VCaP (cell line): ENCODE data around the gene MYO7B.

Experiments
- H3K27ac ChIP-seq: fragments of 450-650 bp; 2 replicates; pipeline ENCODE4 v1.5.1; 2017
- TF ChIP-seq, protein P1 (sequence below): fragments of 450-650 bp; conservative IDR thresholded peaks from 2 replicates; pipeline ENCODE4 v1.5.1; 2017; ENCODE audit warnings: mild to moderate bottlenecking, moderate library complexity

The MYO7B gene

DNA sequence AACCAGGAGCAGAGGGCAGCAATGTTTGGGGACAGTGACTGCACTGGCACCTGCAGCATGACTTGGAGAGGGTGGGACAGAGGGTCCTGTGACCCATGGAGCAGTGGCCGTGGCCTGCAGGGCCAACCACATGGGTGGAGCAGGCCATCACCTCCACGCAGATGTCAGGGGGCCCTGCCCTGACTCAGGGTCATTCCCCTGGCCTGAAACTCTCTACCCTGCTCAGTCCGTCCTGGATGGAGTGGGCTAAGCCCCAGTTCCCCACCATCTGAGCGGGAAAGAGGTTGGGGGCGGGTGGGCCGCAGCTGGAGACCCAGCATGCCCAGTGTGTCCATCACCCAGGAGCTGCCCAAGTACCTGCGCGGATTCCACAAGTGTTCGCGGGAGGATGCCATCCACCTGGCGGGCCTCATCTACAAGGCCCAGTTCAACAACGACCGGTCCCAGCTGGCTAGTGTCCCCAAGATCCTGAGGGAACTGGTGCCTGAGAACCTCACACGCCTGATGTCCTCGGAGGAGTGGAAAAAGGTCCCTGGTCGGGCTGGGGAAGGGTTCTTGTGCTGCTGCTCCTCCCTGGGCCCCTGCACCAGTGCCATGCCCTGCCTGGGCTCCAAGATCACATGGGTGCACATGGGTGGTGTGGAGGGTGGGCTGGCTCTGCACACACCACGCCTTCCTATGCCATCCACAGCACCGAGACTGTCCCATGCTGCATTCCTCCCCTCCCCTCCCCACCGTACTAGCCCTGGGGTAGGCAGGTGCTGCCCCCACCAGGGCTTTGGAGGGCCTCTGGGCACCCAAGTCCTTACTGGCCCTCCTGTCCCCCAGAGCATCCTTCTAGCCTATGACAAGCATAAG lies 100.1 kb downstream of the MYO7B start:
- TF ChIP-seq, protein P1, sequence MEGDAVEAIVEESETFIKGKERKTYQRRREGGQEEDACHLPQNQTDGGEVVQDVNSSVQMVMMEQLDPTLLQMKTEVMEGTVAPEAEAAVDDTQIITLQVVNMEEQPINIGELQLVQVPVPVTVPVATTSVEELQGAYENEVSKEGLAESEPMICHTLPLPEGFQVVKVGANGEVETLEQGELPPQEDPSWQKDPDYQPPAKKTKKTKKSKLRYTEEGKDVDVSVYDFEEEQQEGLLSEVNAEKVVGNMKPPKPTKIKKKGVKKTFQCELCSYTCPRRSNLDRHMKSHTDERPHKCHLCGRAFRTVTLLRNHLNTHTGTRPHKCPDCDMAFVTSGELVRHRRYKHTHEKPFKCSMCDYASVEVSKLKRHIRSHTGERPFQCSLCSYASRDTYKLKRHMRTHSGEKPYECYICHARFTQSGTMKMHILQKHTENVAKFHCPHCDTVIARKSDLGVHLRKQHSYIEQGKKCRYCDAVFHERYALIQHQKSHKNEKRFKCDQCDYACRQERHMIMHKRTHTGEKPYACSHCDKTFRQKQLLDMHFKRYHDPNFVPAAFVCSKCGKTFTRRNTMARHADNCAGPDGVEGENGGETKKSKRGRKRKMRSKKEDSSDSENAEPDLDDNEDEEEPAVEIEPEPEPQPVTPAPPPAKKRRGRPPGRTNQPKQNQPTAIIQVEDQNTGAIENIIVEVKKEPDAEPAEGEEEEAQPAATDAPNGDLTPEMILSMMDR, result no peak
- H3K27ac ChIP-seq, result no peak overlapping the region

DNA sequence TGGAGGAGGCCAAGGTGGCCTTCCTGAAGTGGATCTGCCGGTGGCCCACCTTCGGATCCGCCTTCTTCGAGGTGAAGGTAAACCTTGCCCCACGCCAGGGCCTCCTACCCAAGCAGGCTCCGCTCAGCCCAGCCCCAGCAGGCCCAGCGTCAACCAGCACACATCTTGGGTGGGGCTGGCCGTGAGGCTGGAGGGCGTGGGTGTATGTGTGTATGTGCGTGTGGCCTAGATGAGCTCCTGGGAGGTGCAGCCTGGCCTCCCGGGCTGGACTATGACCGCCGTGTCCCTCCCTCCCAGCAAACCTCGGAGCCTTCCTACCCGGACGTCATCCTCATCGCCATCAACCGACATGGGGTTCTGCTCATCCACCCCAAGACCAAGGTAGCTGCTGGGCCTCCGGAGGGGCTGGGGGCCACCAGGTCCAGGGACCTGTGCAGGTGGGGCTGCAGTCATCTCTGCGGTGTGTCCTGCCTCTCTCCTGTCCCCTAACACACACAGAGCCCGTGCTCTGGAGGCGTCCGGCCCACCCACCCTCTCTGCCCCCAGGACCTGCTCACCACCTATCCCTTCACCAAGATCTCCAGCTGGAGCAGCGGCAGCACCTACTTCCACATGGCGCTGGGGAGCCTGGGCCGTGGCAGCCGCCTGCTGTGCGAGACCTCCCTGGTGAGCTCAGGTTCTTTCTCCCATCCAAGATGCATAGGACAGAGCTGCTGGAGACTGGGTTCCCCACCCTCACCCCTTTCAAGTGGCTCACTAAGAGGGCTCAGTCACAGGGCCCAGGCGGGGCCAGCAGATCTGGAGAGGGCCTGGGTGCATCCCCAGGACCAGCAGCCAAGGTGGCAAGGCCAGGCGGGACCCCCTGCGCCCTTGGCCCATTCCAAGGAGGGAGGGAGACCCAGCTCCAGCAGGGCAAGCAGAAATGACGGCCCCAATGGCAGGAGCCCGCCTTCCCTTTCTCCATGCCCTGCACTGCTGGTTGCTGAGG lies 101.1 kb downstream of the MYO7B start:
- no peak overlapping the region for H3K27ac ChIP-seq
- TF ChIP-seq, protein P1, result no peak

DNA sequence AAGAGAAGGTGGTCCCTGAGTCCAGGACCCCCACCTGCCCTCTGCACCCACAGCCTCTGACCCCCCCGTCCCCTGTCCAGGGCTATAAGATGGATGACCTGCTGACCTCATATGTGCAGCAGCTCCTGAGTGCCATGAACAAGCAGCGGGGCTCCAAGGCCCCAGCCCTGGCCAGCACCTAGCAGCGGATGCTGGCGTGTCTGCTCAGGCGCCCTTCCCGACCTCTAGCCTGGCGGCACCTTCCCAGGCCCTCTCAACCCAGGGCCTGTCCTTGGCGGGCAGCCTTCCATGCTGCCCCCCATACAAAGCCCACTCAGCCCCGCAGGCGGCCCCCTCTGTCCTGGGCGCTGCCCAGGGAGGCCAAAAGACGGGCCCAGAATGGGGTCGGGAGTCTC lies 101.8 kb downstream of the MYO7B start:
- H3K27ac ChIP-seq, result no peak overlapping the region
- TF ChIP-seq, protein P1, result no peak

DNA sequence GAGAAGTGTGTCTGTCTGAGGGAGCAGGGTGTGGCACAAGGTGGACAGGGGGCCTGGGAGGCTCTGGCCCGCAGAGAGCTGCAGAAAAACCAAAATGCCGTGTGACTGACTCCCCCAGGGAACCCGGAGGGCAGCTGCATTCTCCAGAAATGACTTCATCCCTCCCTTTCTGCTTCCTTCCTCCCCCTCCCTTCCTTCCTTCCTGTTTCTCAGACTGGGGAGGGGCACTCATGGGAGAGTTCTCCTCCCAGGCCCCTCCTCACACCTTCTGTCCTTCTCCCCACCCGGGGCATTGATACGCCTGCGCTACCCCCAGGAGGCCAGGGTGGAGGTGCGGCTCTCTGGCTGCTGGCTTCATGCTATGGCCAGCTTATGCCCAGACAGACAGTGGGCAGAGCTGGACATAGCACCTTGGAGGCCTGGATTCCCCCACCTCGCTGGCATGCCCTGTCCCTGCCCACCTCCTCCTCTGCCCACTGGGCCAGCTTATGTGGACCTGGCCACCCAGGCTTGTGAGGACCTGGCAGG lies 102.3 kb downstream of the MYO7B start:
- no peak overlapping the region for H3K27ac ChIP-seq
- TF ChIP-seq, protein P1, result no peak

DNA sequence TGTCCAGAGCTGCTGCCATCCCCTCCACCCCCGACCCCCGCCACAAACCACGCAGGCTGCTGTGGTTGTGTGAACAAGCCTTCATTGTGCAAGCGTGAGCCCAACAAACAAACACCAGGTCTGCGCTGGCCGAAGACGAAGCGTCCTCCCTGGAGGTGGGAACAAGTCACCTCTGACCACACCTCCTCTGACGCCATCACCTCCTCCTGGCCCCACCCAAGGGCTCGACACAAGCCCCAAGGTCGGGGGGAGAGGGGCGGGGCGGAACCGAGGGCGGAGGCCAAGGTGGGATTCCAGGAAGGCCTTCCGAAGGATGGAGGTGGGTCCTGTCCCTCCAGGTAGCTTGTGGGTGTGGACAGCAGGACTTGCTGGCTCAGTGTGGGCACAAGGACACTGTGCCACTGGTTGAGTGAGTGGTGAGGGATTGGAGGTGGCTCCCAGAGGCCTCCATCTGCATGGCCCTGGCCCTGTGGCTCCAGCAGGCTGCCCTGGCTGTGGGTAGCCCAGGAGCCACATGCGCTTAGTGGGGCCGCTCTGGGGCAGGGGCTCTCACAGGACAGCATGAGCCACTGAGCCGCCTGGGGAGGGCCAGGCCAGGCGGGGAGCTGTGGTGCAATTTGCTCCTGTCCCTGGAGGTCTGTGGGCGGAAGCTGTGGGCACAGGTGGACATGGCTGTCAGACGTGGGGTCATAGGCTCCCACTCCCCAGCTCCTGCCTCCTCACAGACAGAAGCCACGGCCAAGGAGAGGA lies 103.1 kb downstream of the MYO7B start:
- H3K27ac ChIP-seq, result no peak overlapping the region
- TF ChIP-seq, protein P1, result no peak

DNA sequence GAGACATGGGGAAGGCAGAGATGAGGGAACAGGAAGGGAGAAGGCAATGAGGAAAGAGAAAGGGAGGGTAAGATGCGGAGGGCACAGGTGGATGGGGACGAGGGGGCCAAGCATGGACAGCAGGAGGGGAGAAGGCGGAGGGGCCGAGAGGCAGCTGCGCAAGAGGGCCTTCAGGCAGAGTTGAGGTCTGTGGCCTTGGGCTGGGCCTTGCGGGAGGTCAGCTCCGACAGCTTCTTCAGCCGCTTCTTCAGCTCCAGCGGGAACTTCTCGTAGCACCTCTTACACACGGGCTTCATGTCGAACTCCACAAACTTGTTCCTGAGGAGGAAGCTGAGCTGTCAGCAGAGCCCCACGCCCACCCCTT lies 103.6 kb downstream of the MYO7B start:
- no peak overlapping the region for H3K27ac ChIP-seq
- TF ChIP-seq, protein P1, result no peak
